Stimulated activated effector memory CD8-positive, alpha-beta T cell treated with anti-CD3 and anti-CD28 coated beads, Interleukin-12 subunit alpha, Interleukin-12 subunit beta, amount 100 ng/mL, for 72 hours (primary cell): ENCODE measurements around the gene PUSL1.

Source experiments
- ATAC-seq: fragments of 150-1000 bp; cut with Tn5 transposase; 2 replicates; pipeline ENCODE4 v1.10.0; 2021
- DNase-seq, 2 donors: peaks; one replicate each; pipeline ENCODE4 v3.0.0; 2021 to 2022; ENCODE audit warnings: low spot score in 2 of 2
- H3K27ac Mint-ChIP-seq: one replicate; pipeline ENCODE4 v1.8.0; 2022; ENCODE audit warnings: mild to moderate bottlenecking, mixed read lengths
- H3K36me3 Mint-ChIP-seq: one replicate; pipeline ENCODE4 v1.8.0; 2022; ENCODE audit warnings: mild to moderate bottlenecking, mixed read lengths
- H3K4me1 Mint-ChIP-seq: one replicate; pipeline ENCODE4 v1.8.0; 2022; ENCODE audit warnings: mixed read lengths
- H3K4me3 Mint-ChIP-seq: one replicate; pipeline ENCODE4 v1.8.0; 2022; ENCODE audit warnings: mild to moderate bottlenecking, mixed read lengths
- H3K9me3 Mint-ChIP-seq: one replicate; pipeline ENCODE4 v1.8.0; 2022; ENCODE audit warnings: mixed read lengths

PUSL1 gene

DNA sequence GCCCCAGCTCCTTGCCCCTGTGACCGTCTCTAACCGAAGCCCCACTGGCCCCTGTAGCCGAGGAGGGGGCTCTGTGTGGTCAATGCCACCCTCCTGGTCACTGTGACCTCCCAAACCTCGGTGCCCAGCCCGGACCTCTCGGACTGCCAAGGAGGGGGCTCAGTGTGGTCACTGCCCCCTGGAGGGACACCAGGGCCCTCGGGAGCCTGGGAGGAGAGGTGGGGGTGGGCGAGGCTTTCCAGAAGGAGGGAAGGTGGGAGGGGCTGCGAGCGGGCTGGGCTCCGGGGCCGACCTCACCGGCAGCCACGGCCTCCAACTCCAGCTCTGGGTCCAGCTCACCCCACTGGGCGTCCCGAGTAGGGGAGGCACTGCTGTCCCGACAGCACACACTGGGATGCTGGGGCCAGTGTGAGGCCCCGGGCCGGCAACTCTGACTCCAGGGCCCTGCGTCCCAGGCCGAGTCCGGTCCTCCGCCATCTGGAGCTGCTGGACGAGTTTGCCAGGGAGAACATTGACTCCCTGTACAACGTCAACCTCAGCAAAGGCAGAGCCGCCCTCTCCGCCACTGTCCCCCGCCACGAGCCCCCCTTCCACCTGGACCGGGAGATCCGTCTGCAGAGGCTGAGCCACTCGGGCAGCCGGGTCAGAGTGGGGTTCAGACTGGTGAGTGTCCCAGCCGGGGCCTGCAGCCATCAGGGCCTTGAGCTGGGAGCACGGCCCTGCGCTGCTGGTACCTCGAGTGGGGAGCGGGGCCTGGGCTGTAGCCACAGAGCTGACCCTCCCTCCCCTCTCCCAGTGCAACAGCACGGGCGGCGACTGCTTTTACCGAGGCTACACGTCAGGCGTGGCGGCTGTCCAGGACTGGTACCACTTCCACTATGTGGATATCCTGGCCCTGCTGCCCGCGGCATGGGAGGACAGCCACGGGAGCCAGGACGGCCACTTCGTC is 21.8 kb upstream of the PUSL1 start:
- no peaks in the 10 kb centered on the region for H3K9me3 Mint-ChIP-seq
- H3K36me3 Mint-ChIP-seq: peaks cover 15% of the 10 kb centered on the region
- peaks cover 23% of the 10 kb centered on the region for H3K4me1 Mint-ChIP-seq
- H3K27ac Mint-ChIP-seq: no peak overlapping the region
- DNase-seq (no peak), ATAC-seq (no peak)
- H3K4me3 Mint-ChIP-seq: no peak overlapping the region

- Mint-ChIP-seq H3K9me3 (no peaks in the 10 kb centered on the region), H3K4me3 (no peak overlapping the region), H3K4me1 (peaks cover 20% of the 10 kb centered on the region), H3K27ac (no peak overlapping the region), H3K36me3 (peaks cover 12% of the 10 kb centered on the region)
- DNase-seq (no peak), ATAC-seq (no peak)
These were observed 20.9 kb upstream of the PUSL1 start for GRCh38 chr1:1287288-1288110.

DNA sequence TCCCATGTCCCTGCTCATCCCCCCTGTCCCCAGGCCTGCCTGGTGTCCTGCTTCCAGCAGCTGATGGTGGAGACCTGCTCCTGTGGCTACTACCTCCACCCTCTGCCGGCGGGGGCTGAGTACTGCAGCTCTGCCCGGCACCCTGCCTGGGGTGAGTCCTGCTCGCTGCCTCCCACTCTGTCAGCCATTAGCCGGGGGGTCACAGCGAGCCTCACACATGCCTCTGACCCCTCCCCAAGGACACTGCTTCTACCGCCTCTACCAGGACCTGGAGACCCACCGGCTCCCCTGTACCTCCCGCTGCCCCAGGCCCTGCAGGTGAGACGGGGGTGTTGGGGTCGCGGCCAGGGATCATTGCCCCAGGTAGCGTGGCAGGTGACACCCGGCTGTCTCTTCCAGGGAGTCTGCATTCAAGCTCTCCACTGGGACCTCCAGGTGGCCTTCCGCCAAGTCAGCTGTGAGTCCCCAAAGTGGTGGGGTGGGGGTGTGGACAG is 18.1 kb upstream of the PUSL1 start:
- Mint-ChIP-seq H3K4me3 (no peak overlapping the region), H3K9me3 (no peaks in the 10 kb centered on the region), H3K27ac (peak overlapping the region; percentile 14), H3K4me1 (peaks cover 6% of the 10 kb centered on the region), H3K36me3 (peaks cover 5% of the 10 kb centered on the region)
- ATAC-seq (peak; percentile 57), DNase-seq (peak; percentile 66 to 77)

DNA sequence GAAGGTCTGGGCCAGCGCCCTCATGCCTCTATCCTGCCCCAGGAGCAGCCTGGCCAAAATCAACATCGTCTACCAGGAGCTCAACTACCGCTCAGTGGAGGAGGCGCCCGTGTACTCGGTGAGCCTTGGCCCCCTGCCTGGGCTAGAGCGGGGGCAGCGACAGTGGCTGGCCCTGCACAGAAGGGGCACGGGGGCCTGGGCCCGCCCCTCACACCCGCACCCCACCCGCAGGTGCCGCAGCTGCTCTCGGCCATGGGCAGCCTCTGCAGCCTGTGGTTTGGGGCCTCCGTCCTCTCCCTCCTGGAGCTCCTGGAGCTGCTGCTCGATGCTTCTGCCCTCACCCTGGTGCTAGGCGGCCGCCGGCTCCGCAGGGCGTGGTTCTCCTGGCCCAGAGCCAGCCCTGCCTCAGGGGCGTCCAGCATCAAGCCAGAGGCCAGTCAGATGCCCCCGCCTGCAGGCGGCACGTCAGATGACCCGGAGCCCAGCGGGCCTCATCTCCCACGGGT is 17.3 kb upstream of the PUSL1 start:
- ATAC-seq (no peak), DNase-seq (no peak)
- Mint-ChIP-seq H3K4me1 (peaks cover 6% of the 10 kb centered on the region), H3K9me3 (no peaks in the 10 kb centered on the region), H3K27ac (peak overlapping the region; percentile 14), H3K36me3 (peaks cover 5% of the 10 kb centered on the region), H3K4me3 (no peak overlapping the region)

- Mint-ChIP-seq H3K4me1 (peaks cover 6% of the 10 kb centered on the region), H3K36me3 (peaks cover 5% of the 10 kb centered on the region), H3K9me3 (no peaks in the 10 kb centered on the region), H3K4me3 (no peak overlapping the region), H3K27ac (no peak overlapping the region)
- DNase-seq: peak in 1 of 2 donors; percentile 72
- ATAC-seq: peak; percentile 79
These were observed 16.6 kb upstream of the PUSL1 start for GRCh38 chr1:1291548-1292441.

- Mint-ChIP-seq H3K4me1 (peaks cover 6% of the 10 kb centered on the region), H3K27ac (no peak overlapping the region), H3K9me3 (no peaks in the 10 kb centered on the region), H3K4me3 (no peak overlapping the region), H3K36me3 (peaks cover 5% of the 10 kb centered on the region)
- DNase-seq (no peak), ATAC-seq (no peak)
These were observed 16.0 kb upstream of the PUSL1 start for GRCh38 chr1:1292442-1292779.

GRCh38 chr1:1292851-1293250 is 15.5 kb upstream of the PUSL1 start:
- H3K27ac Mint-ChIP-seq: no peak overlapping the region
- DNase-seq: no peak
- no peak for ATAC-seq
- peaks cover 6% of the 10 kb centered on the region for H3K4me1 Mint-ChIP-seq
- H3K4me3 Mint-ChIP-seq: no peak overlapping the region
- no peaks in the 10 kb centered on the region for H3K9me3 Mint-ChIP-seq
- H3K36me3 Mint-ChIP-seq: peaks cover 5% of the 10 kb centered on the region

DNA sequence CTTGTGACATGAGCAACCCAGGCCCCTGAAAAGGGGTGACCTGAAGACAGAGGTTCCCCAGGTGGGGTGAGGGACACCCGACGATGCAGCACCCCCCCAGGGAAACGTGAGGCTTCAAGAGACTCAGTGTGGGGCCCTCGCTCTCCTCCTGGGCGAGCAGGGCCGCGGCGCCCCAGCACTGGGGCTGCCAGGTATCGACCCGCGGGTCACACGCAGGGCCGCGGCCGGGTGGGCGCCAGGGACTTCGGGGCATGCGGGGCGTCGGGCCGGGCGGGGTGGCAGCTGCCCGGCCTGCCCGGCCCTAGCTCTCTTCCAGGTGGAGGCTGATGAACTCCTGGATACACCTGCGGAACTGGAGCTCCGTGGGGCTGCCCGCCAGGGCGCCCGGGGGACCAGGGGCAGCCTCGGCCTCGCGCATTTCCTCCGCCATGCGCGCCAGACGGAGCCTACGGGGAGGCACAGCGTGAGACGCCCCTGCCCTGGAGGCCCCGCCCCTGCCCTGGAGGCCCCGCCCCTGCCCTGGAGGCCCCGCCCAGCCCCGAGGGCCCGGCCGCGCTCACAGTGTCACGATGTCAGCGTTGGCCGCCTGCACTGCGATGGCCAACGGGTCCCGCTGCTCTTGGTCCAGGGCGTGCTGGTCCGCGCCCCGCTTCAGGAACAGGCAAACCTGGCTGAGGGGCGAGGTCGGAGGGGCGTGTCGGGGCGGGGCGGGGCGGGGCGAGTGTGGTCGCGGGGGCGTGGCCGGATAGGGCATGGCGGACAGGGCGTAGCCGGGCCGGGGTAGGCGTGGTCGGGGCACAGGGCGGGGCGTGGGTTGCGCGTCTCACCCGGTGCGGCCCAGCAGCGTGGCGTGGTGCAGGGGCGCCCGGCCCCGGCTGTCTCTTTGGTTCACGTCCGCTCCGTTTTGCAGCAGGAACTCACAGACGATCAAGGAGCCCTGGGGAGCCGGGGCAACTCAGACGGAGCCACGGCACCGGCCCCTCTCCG is 14.8 kb upstream of the PUSL1 start:
- Mint-ChIP-seq H3K27ac (no peak overlapping the region), H3K4me1 (peaks cover 6% of the 10 kb centered on the region), H3K9me3 (no peaks in the 10 kb centered on the region), H3K36me3 (peaks cover 5% of the 10 kb centered on the region), H3K4me3 (no peak overlapping the region)
- no peak for DNase-seq
- no peak for ATAC-seq

DNA sequence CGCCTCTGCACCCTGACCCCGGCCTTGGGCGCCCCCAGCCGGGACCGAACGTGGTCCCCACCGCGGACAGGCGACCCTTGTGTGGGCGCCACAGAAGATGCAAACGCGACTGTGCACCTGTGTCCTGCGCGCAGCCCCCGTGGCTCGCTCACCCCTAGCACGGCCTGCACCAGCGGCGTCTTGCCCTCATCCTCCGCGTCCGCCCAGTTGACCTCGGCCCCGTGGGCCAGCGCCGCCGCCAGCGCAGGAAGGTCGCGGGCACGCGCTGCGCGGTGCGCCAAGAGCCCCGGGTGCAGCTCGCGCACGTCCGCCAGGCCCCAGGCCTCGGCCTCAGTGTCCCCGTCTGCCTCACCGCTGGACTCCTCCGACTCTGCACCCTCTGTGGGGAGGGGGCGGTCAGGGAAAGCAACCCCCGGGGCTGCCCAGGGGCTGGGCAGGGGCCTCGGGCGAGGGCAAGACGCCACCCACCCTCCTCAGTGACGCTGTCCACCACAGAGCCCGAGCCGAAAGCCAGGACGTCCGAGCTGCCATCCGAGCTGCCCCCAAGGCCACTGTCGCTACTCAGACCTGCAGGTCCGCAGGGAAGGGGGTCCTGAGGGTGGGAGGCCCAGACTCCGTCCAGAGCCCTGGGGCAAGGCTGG is 14.0 kb upstream of the PUSL1 start:
- peaks cover 6% of the 10 kb centered on the region for H3K4me1 Mint-ChIP-seq
- DNase-seq (no peak), ATAC-seq (no peak)
- H3K36me3 Mint-ChIP-seq: peaks cover 5% of the 10 kb centered on the region
- no peak overlapping the region for H3K27ac Mint-ChIP-seq
- no peak overlapping the region for H3K4me3 Mint-ChIP-seq
- no peaks in the 10 kb centered on the region for H3K9me3 Mint-ChIP-seq

- H3K36me3 Mint-ChIP-seq: peaks cover under 1% of the 10 kb centered on the region
- DNase-seq (no peak), ATAC-seq (no peak)
- no peaks in the 10 kb centered on the region for H3K9me3 Mint-ChIP-seq
- no peak overlapping the region for H3K4me3 Mint-ChIP-seq
- peaks cover 9% of the 10 kb centered on the region for H3K4me1 Mint-ChIP-seq
- no peak overlapping the region for H3K27ac Mint-ChIP-seq
These were observed 13.1 kb upstream of the PUSL1 start for GRCh38 chr1:1295154-1295923.

- no peak for DNase-seq
- H3K27ac Mint-ChIP-seq: no peak overlapping the region
- peaks cover 7% of the 10 kb centered on the region for H3K4me1 Mint-ChIP-seq
- no peak overlapping the region for H3K4me3 Mint-ChIP-seq
- no peak for ATAC-seq
- no peaks in the 10 kb centered on the region for H3K36me3 Mint-ChIP-seq
- H3K9me3 Mint-ChIP-seq: no peaks in the 10 kb centered on the region
These were observed 12.0 kb upstream of the PUSL1 start for GRCh38 chr1:1296070-1297061.

GRCh38 chr1:1297802-1298424 is 10.5 kb upstream of the PUSL1 start:
- Mint-ChIP-seq H3K27ac (no peak overlapping the region), H3K9me3 (no peaks in the 10 kb centered on the region), H3K4me1 (peaks cover 7% of the 10 kb centered on the region), H3K4me3 (no peak overlapping the region), H3K36me3 (no peaks in the 10 kb centered on the region)
- ATAC-seq (no peak), DNase-seq (no peak)
